ENCODE measurements around the gene CALCOCO1.

The CALCOCO1 gene

GRCh38 chr12:53664191-53664590 lies 63.1 kb downstream of the CALCOCO1 start:
- DNase-seq (ENCODE audit: low spot score), result no peak
- no peak for TF ChIP-seq CTCF (IDR thresholded peaks at IDR 0.05; ENCODE audit: extremely low read depth, missing control alignments)

GRCh38 chr12:53660041-53660440 lies 67.2 kb downstream of the CALCOCO1 start:
- no peak for DNase-seq (ENCODE audit: low spot score)
- TF ChIP-seq CTCF (IDR thresholded peaks at IDR 0.05; ENCODE audit: extremely low read depth, missing control alignments), result no peak

GRCh38 chr12:53659571-53659981 lies 67.7 kb downstream of the CALCOCO1 start:
- no peak for DNase-seq (ENCODE audit: low spot score)
- no peak for TF ChIP-seq CTCF (IDR thresholded peaks at IDR 0.05; ENCODE audit: extremely low read depth, missing control alignments)

- TF ChIP-seq CTCF (IDR thresholded peaks at IDR 0.05; ENCODE audit: extremely low read depth, missing control alignments), result no peak
Observed at GRCh38 chr12:53659011-53659551, 68.2 kb downstream of the CALCOCO1 start.

More at GRCh38 chr12:53659011-53659551, 68.2 kb downstream of the CALCOCO1 start:
- no peak for DNase-seq (ENCODE audit: low spot score)
